ENCODE data around the gene PDIA4.

- TF ChIP-seq CTCF (IDR thresholded peaks at IDR 0.05): no peak
- TF ChIP-seq EZH2phosphoT487 (IDR thresholded peaks at IDR 0.05): no peak
- TF ChIP-seq EZH2 (IDR thresholded peaks at IDR 0.05): no peak
Observed at GRCh38 chr7:149010451-149010850, 17.9 kb downstream of the PDIA4 start.

Measured in neural progenitor cell (in vitro differentiated cells).